Gastrocnemius medialis (tissue), 4 donors: Measurements from ENCODE around the gene NID1. TPM values are rescaled to one million over a fixed set of nuclear protein-coding genes. Genes with fewer than 3 reads are reported as not detected.

Experiments
- ATAC-seq, 2 donors: fragments of 150-250 bp; one replicate each; pipeline ENCODE4 v1.9.1; 2016
- DNase-seq, 2 donors: peaks; one replicate each; pipeline ENCODE4 v3.0.0-alpha.2; 2019
- H3K27ac ChIP-seq, 4 donors: fragments of 200-600 bp; sonication (generic); 1 replicate in 1 of 4; 2 replicates in 3 of 4; pipeline ENCODE4 v1.5.1; 2016 to 2018; ENCODE audit warnings: mild to moderate bottlenecking in 2 of 4, moderate library complexity in 1 of 4
- H3K27me3 ChIP-seq, 3 donors: fragments of 200-600 bp; sonication (generic) in 2 of 3; 1 replicate in 1 of 3; 2 replicates in 2 of 3; pipeline versions ENCODE4 v1.5.1 to v1.6.0; 2016 to 2019; ENCODE audit warnings: mild to moderate bottlenecking in 1 of 3, moderate library complexity in 1 of 3
- H3K36me3 ChIP-seq, 2 donors: fragments of 200-600 bp; sonication (generic) in 1 of 2; one replicate each; pipeline ENCODE4 v1.5.1; 2017 to 2018
- H3K4me1 ChIP-seq, 2 donors: fragments of 200-600 bp; sonication (generic) in 1 of 2; one replicate each; pipeline ENCODE4 v1.5.1; 2016 to 2017; ENCODE audit warnings: mild to moderate bottlenecking in 2 of 2
- H3K4me3 ChIP-seq, 4 donors: fragments of 200-600 bp; sonication (generic) in 3 of 4; 1 replicate in 1 of 4; 2 replicates in 3 of 4; pipeline ENCODE4 v1.5.1; 2016 to 2019; ENCODE audit warnings: mild to moderate bottlenecking in 2 of 4
- H3K9me3 ChIP-seq, 3 donors: fragments of 200-600 bp; sonication (generic) in 2 of 3; 1 replicate in 1 of 3; 2 replicates in 2 of 3; pipeline ENCODE4 v1.5.1; 2016 to 2019
- CTCF ChIP-seq, 5 experiments: fragments of 450-650 bp in 3 of 5; fragments of 200-600 bp in 2 of 5; sonication (generic) in 2 of 5; IDR thresholded peaks in 4 of 5; conservative IDR thresholded peaks in 1 of 5; 1 replicate in 4 of 5; 2 replicates in 1 of 5; pipeline ENCODE4 v1.5.1; 2016 to 2019; ENCODE audit warnings: antibody characterized with exemption in 5 of 5, mild to moderate bottlenecking in 3 of 5, moderate library complexity in 3 of 5
- POLR2A ChIP-seq, 2 donors: fragments of 450-650 bp; IDR thresholded peaks; one replicate each; pipeline ENCODE4 v1.6.1; 2017; ENCODE audit warnings: antibody characterized with exemption in 2 of 2, mild to moderate bottlenecking in 2 of 2, moderate library complexity in 2 of 2
- in situ Hi-C, 4 donors: fragments of 200-750 bp; cut with MboI; loops; one replicate each; pipeline versions ENCODE4 v1.15.0 to v1.8.0; 2017; ENCODE audit warnings: low sequenced_read_pairs in 4 of 4
- intact Hi-C: fragments of 100-400 bp; cut with DNase I; formaldehyde crosslinking; loops from one replicate; pipeline ENCODE4 v1.15.1; 2023; ENCODE audit warnings: low total_unique reads
- total RNA-seq, 4 donors: library from RNA; depleted of rRNA; stranded (reverse); fragments of >200 nt; gene quantifications; one replicate each; pipeline versions ENCODE4 v1.1.0 to v1.2.3, GENCODE V29; 2016

NID1 gene
- total RNA-seq, 4 donors from 2014 or later, result 33.7 to 79.0 (median 51.7) TPM

- TF ChIP-seq CTCF (IDR thresholded peaks at IDR 0.05 in 4 of 5, conservative IDR thresholded peaks at IDR 0.05 in 1 of 5) (no peak), POLR2A (IDR thresholded peaks at IDR 0.05) (no peak)
- H3K36me3 ChIP-seq, result no peaks in the 10 kb centered on the region
- ATAC-seq (no peak), DNase-seq (no peak)
- H3K4me1 ChIP-seq, result no peaks in the 10 kb centered on the region
- intact Hi-C loops (no loop called here), in situ Hi-C loops (no loop called here)
- no peak overlapping the region for H3K4me3 ChIP-seq
- H3K9me3 ChIP-seq, result no peaks in the 10 kb centered on the region
- no peaks in the 10 kb centered on the region for H3K27me3 ChIP-seq
- H3K27ac ChIP-seq, result no peak overlapping the region
Measured at GRCh38 chr1:235945775-235946570, 118.9 kb downstream of the NID1 start.

GRCh38 chr1:235943581-235944114 is 121.2 kb downstream of the NID1 start:
- intact Hi-C loops, result no loop called here

GRCh38 chr1:235942979-235943575 is 121.8 kb downstream of the NID1 start:
- Histone ChIP-seq H3K4me3 (no peak overlapping the region), H3K9me3 (no peaks in the 10 kb centered on the region), H3K4me1 (no peaks in the 10 kb centered on the region), H3K27me3 (no peaks in the 10 kb centered on the region), H3K27ac (no peak overlapping the region), H3K36me3 (no peaks in the 10 kb centered on the region)
- in situ Hi-C loops, result no loop called here
- DNase-seq (no peak), ATAC-seq (no peak)
- intact Hi-C loops, result no loop called here
- TF ChIP-seq POLR2A (IDR thresholded peaks at IDR 0.05) (no peak), CTCF (IDR thresholded peaks at IDR 0.05 in 4 of 5, conservative IDR thresholded peaks at IDR 0.05 in 1 of 5) (no peak)

More at GRCh38 chr1:235943581-235944114, 121.2 kb downstream of the NID1 start:
- no peak for ATAC-seq
- H3K27me3 ChIP-seq, result no peaks in the 10 kb centered on the region
- TF ChIP-seq POLR2A (IDR thresholded peaks at IDR 0.05) (no peak), CTCF (IDR thresholded peaks at IDR 0.05 in 4 of 5, conservative IDR thresholded peaks at IDR 0.05 in 1 of 5) (no peak)
- no peaks in the 10 kb centered on the region for H3K36me3 ChIP-seq
- H3K9me3 ChIP-seq, result no peaks in the 10 kb centered on the region
- no peak for DNase-seq
- no peaks in the 10 kb centered on the region for H3K4me1 ChIP-seq
- H3K27ac ChIP-seq, result no peak overlapping the region
- H3K4me3 ChIP-seq, result no peak overlapping the region
- in situ Hi-C loops, result no loop called here

- Histone ChIP-seq H3K27me3 (no peaks in the 10 kb centered on the region), H3K27ac (no peak overlapping the region), H3K4me1 (no peaks in the 10 kb centered on the region), H3K36me3 (no peaks in the 10 kb centered on the region), H3K9me3 (no peaks in the 10 kb centered on the region), H3K4me3 (no peak overlapping the region)
- intact Hi-C loops, result no loop called here
- ATAC-seq, result no peak
- in situ Hi-C loops, result no loop called here
- no peak for DNase-seq
- no peak for TF ChIP-seq CTCF (IDR thresholded peaks at IDR 0.05 in 4 of 5, conservative IDR thresholded peaks at IDR 0.05 in 1 of 5)
- no peak for TF ChIP-seq POLR2A (IDR thresholded peaks at IDR 0.05)
Measured at GRCh38 chr1:235942625-235942934, 122.3 kb downstream of the NID1 start.
